Islet precursor cell (in vitro differentiated cells): ENCODE data around the gene FRMPD4.

Experiments
- DNase-seq: peaks from one replicate; pipeline ENCODE4 v3.0.0-alpha.2; 2018

FRMPD4 gene

DNA sequence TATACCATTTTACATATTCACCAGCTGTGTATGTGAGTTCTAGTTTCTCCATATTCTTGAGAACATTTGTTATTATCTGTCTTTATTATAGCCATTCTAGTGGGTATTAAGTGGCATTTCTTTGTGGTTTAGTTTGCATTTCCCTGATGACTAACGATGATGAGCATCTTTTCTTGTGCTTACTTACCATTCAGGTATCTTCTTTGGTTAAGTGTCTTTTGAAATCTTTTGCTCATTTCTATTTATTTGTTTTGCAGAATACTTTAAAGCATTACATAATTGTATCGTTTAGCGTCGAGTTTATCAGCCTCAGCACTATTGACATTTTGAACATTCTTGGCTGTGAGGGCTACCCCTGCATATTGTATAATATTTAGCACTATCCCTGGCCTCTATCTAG is 85.4 kb downstream of the FRMPD4 start:
- no peak for DNase-seq

DNA sequence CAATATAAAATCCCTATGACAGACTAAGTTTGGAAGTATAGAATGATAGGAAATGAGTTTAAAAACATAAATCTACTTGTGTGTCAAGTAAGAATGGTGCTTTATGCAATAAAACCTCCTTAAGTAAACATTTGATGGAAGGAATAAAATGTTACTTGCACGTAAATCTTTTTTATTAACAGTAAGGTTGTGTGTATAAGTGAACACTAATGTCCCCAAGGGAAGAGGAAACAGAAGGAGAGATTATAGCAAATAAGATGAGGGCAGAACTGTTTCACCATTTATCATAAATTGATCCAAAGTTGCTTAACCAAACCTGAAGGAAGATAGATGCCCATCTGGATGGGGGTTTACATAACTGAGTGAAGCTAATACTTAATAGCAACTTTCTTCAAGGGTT is 86.8 kb downstream of the FRMPD4 start:
- no peak for DNase-seq

- no peak for DNase-seq
Observed at GRCh38 chrX:12227412-12228041, 89.3 kb downstream of the FRMPD4 start.

GRCh38 chrX:12228862-12229261 is 90.6 kb downstream of the FRMPD4 start:
- DNase-seq, result no peak

DNA sequence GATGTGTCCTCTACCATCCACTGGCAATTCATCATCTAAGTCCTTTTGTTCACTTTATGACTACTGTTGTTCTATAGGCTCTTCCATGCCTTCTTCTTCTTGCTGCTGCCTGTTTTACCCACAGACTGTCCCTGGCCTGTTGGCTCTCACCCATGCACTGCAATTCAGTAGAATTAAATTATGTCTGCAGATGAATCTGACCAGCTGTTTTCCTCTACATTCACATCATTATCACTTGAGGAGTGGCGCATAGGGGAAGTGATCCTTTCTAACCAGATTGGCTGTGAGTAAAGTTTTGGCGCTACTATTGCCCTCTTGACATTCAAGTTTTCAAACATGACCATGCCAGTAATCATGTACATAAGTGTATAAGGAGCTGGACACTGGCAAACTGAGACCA is 91.7 kb downstream of the FRMPD4 start:
- DNase-seq, result no peak

- no peak for DNase-seq
Observed at GRCh38 chrX:12234534-12235329, 96.5 kb downstream of the FRMPD4 start.

DNA sequence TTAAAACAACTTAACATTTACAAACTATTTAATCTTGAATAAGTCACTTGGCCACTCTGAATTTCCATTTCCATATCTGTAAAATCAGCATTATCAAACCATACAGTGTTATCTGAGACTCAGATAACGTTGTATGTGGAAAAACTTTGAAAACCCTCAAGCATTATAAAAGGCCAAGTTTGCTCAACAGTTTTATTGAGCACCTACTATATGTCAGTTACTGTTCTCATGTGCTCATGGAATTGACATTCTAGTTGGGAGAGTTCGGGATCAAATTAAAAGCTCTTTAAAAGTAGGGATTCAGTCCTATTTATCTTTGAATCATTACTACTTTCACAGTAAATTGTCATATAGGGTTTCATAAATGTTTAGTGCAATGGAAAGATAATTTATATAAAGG is 97.9 kb downstream of the FRMPD4 start:
- DNase-seq, result no peak

DNA sequence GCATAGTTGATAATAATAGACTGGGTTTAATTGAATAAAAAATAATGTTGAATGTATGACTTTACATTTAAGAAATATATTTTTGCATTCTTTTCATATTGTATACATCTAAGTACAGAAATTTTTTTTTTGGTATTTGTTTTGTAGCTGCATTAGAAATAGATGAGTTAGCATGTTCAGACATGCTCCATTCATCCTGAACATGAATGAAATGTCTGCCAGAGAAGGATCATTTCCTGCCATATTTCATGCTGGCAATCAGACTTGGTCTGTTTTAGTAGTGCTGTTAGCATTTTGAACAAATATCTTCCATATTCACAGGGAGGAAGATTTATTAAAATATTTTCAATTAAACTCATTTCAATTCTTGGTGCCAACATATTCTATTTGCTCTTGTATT is 98.9 kb downstream of the FRMPD4 start:
- DNase-seq, result no peak

DNA sequence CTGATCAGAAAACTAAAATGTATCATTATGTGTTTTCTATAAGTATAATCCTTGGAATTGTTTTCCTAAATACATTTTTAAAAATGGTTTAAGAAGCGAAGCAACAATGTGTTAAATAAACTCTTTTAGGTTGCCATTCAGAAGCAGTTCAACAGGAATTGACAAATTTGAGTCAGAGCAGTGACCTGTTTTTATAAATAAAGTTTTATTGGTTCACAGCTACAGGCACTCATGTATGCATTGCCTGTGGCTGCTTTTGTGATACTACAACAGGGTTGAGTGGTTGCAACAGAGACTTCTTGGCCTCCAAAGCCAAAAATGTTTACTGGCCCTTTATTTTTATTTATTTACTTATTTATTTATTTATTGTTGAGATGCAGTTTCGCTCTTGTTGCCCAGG is 99.5 kb downstream of the FRMPD4 start:
- no peak for DNase-seq

DNA sequence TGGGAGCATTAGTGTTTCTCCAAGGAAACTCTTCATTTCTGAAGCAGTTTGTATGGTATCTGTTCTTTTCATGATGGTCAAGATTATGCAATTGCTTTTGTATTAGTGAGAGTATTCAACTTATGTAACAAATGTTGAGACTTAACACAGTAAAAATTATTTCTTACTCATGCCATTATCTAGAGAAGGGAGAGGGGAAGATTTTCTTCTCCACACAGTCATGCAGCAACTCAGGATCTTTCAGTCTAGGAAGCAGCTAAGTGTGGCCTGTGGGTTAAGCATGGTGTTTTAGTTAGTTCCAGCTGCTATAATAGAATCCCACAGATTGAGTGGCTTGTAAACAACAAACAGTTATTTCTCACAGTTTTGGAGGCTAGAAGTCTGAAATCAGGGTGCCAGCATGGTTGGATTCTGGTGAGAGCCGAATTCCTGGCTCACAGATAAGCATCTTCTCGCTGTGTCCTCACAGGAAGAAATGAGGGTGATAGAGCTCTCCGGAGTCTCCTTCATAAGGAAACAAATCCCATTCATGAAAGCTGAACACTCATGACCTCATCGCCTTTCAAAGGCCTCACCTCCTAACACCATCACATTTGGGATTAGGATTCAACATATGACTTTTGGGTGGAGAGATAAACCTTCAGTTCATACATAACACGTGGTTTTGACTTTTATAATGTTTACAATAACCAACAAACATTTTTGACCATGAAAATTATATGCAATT is 101.2 kb downstream of the FRMPD4 start:
- DNase-seq, result no peak

DNA sequence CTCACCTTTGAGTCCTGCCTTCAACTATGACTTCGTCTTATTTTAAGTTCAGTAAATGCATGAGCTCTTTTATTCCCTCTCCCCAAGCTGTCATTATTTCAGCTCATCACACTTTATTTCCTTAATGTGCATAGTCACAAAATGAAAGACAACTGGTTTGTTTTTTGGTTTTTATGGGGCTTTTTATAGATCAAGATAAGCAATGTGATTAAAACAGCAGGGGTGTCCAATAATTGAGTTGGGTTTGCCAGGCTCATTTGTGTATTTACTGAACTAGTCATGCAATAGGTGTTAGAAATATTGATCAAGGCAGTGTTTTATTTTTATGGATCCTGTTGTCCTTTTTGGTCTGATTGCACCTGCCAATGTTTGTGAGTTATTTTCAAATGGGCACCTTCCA is 102.2 kb downstream of the FRMPD4 start:
- no peak for DNase-seq

GRCh38 chrX:12241026-12241425 is 102.8 kb downstream of the FRMPD4 start:
- DNase-seq, result no peak

DNA sequence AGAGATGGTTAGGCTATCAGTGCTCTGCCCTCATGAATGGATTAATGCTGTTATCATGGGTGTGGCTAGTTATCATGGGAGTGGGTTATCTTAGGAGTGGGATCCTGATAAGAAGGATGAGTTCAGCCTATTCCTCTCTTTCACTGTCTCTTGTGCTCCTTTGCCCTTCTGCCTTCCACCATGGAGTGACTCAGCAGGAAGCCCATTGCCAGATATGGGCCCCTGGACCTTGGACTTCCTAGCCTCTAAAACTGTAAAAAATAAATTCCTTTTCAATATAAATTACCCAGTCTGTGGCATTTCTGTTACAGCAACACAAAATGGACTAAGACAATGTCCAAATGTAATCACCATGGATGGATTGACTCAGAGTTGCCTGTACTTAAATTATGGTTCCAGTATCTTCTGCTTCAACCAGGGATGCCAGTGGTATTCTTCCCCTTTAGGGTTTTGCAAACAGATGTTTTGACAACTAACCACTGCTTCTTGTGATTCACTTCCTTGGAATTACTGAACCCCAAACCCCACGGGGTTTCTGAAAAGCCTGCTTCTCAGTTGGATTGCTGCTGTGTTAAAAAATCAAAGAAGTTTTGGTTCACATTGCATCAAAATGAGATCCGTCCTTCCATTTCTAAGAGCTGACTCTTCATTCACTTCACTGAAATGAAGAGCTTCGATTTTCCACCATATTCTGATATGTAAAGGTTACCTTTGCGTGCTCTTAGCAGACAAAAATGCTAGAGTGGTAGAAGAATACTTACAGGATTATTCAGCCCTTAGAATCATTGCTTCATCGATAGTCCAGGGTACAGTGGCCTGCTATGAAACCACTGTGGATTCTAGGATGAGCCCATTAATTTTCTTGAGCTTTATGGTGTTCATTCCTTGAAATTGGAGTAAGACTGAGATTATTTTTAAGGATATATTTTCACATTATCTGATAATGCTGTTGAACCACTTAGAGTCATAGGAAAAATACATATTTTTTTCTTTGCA is 107.7 kb downstream of the FRMPD4 start:
- DNase-seq, result no peak

DNA sequence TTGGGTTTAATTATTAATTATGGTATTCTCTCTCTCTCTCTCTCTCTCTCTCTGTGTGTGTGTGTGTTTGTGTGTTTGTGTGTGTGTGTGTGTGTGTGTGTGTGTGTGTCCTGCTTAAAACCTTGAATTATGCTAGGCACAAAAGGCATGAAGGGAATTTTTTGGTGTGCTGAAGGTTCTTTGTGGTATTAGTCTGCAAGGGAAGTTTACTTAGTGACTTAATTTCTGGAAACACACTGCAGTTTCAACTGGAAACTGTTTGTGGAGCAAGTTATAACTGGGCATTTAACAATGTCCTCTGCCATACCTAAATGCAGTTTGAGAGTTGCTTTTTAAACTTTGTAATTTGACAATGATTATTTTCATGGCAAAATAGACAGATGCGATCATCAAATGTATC is 111.7 kb downstream of the FRMPD4 start:
- no peak for DNase-seq

DNA sequence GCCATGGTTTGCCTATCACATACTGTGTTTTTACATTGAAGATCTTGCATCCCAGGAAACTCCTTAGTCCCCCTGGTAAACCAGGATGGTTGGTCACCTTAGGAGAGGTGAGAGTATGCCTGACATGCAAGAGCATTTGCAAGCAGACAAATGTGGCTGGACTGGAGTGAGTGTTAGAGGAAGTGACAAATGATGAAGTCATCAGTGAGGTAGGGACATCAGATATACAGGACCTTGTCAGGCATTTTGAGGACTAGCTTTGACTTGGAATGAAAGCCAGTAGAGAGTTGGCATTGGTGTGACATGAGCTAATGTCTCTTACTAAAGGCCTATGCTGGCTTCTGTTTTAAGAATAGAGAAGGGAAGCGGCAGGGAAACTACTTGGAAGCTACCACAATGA is 124.9 kb downstream of the FRMPD4 start:
- DNase-seq, result no peak

DNA sequence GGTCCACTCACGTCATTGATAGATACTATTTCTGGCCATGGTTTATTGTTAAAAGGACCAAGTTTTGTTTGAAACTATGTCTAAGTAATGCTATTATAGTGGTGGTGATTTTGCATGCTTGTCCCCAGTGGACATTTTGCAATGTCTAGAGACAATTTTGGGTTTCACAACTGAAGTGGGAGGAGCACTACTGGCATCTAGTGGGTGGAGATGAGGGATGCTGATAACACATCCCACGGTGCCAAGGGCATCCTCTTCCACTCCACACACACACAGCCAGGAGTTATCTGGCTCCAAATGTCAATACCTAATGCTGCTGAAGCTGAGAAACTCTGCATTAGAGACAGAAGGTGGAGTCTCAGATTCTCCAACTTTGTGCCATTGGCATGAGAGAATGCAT is 131.2 kb downstream of the FRMPD4 start:
- DNase-seq, result no peak

- no peak for DNase-seq
Observed at GRCh38 chrX:12278151-12278550, 139.9 kb downstream of the FRMPD4 start.

- no peak for DNase-seq
Observed at GRCh38 chrX:12282991-12283390, 144.7 kb downstream of the FRMPD4 start.

DNA sequence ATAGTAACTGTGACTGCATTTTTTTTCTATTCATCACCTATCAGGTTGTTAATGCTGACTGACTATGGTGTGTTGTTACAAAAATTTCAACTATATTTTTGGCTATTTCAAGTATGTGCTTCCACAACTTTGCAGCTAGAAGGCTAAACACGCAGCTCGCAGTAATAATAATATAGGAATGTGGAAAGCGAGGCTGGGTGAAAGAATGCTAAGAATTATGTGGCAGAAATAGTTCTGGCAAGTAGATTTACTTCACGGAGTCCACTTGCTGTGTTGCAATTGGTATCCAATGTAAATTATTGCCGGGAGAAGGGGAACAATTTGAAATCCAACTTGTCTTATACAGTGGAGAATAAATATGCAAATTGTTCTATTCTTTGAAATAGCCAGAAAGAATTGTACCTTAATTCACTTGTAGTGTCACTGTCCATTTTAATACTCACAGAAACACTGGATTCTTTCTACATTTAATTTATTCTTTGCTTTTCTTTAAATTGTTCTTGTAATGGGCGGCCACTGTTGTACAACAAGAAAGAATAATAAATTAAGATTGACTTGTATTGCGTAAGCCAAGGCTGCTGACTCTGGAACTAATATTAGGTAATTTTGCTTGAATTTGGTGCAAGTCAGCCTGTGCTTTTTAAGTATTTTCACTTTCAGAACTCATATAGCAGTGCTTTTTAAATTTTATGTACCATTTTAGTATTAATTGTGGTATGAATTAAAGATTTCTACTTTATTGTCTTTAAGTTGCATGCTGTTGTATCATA is 154.9 kb downstream of the FRMPD4 start:
- no peak for DNase-seq

DNA sequence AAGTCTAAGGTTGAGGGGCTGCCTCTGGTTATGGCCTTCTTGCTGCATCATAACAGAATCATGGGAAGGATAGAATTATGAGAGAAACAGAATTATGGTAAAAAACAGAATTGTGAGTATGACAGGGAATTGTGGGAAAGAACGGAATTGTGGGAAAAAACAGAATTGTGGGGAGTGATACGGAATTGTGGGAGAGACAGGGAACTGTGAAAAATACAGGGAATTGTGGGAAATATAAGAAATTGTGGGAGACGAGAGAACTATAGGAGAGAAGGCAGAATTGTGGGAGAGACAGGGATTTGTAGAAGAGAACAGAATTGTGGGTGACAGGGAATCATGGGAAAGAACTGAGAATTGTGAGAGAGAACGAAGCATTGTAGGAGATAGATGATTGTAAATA is 159.1 kb downstream of the FRMPD4 start:
- DNase-seq, result no peak

GRCh38 chrX:12301288-12301687 is 163.0 kb downstream of the FRMPD4 start:
- DNase-seq, result no peak

DNA sequence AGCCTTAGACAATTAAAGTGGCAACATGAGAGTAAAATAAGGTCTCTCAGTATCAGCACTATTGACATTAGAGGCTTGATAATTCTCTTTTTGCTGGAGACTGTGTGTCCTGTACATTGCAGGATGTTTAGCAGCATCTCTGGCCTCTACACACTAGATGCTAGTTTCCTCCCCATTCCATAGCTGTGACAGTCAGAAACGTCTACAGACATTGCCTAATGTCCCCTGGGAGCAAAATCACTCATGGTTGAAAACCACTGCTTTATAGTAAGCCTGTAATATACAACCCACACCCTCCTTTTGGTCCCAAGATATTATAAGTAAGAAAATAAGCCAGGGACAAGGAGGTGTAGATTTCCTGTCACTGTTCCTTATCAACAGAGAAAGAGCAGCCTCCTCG is 166.0 kb downstream of the FRMPD4 start:
- DNase-seq, result no peak
